Measurements from ENCODE around the gene BBIP1.

BBIP1 gene

GRCh38 chr10:110863956-110864355 is 55.0 kb downstream of the BBIP1 start:
- DNase-seq (ENCODE audit: low read depth in 4 of 4, low spot score in 1 of 4) = no peak

- no peak for DNase-seq (ENCODE audit: low read depth in 4 of 4, low spot score in 1 of 4)
Measured at GRCh38 chr10:110863361-110863760, 55.6 kb downstream of the BBIP1 start.

GRCh38 chr10:110862961-110863360 is 56.0 kb downstream of the BBIP1 start:
- no peak for DNase-seq (ENCODE audit: low read depth in 4 of 4, low spot score in 1 of 4)

- DNase-seq (ENCODE audit: low read depth in 4 of 4, low spot score in 1 of 4) = no peak
Measured at GRCh38 chr10:110861930-110862649, 56.9 kb downstream of the BBIP1 start.

- DNase-seq (ENCODE audit: low read depth in 4 of 4, low spot score in 1 of 4) = no peak
Measured at GRCh38 chr10:110861476-110861875, 57.5 kb downstream of the BBIP1 start.

GRCh38 chr10:110860576-110861241 is 58.3 kb downstream of the BBIP1 start:
- DNase-seq (ENCODE audit: low read depth in 4 of 4, low spot score in 1 of 4) = no peak

GRCh38 chr10:110859973-110860376 is 59.0 kb downstream of the BBIP1 start:
- no peak for DNase-seq (ENCODE audit: low read depth in 4 of 4, low spot score in 1 of 4)

- no peak for DNase-seq (ENCODE audit: low read depth in 4 of 4, low spot score in 1 of 4)
Measured at GRCh38 chr10:110859206-110859972, 59.6 kb downstream of the BBIP1 start.

- DNase-seq (ENCODE audit: low read depth in 4 of 4, low spot score in 1 of 4) = no peak
Measured at GRCh38 chr10:110858297-110858934, 60.6 kb downstream of the BBIP1 start.

- no peak for DNase-seq (ENCODE audit: low read depth in 4 of 4, low spot score in 1 of 4)
Measured at GRCh38 chr10:110857265-110858171, 61.5 kb downstream of the BBIP1 start.

GRCh38 chr10:110853921-110854605 is 64.9 kb downstream of the BBIP1 start:
- no peak for DNase-seq (ENCODE audit: low read depth in 4 of 4, low spot score in 1 of 4)

- DNase-seq (ENCODE audit: low read depth in 4 of 4, low spot score in 1 of 4) = no peak
Measured at GRCh38 chr10:110852947-110853346, 66.0 kb downstream of the BBIP1 start.

GRCh38 chr10:110852255-110852896 is 66.6 kb downstream of the BBIP1 start:
- no peak for DNase-seq (ENCODE audit: low read depth in 4 of 4, low spot score in 1 of 4)

- DNase-seq (ENCODE audit: low read depth in 4 of 4, low spot score in 1 of 4) = no peak
Measured at GRCh38 chr10:110851020-110851612, 67.9 kb downstream of the BBIP1 start.

- DNase-seq (ENCODE audit: low read depth in 4 of 4, low spot score in 1 of 4) = no peak
Measured at GRCh38 chr10:110850099-110850498, 68.9 kb downstream of the BBIP1 start.

Measured in stimulated activated CD4-positive, alpha-beta T cell treated with anti-CD3 and anti-CD28 coated beads, Interleukin-1b, Interleukin-23, amount 100 ng/mL, for 24 hours (primary cell).